Middle frontal gyrus (tissue), 1 donor: ENCODE measurements around the gene CDHR2.

ENCODE experiments used
- DNase-seq: peaks from one replicate; pipeline ENCODE4 v3.0.0-alpha.2; 2015; ENCODE audit warnings: low spot score; ENCODE audit errors: extremely low spot score

CDHR2 gene

GRCh38 chr5:176548967-176549444 lies at the start of gene CDHR2:
TSS of gene CDHR2 (plus strand) at chr5:176549342. CDS start at chr5:176565353, 16,011 bp downstream.
- no peak for DNase-seq

- DNase-seq: no peak
Measured at GRCh38 chr5:176500511-176500910, 48.6 kb upstream of the CDHR2 start.

- no peak for DNase-seq
Measured at GRCh38 chr5:176501333-176501732, 47.8 kb upstream of the CDHR2 start.

- DNase-seq: no peak
Measured at GRCh38 chr5:176503496-176503895, 45.6 kb upstream of the CDHR2 start.

GRCh38 chr5:176507911-176508310 lies 41.2 kb upstream of the CDHR2 start:
- no peak for DNase-seq

GRCh38 chr5:176508603-176509002 lies 40.5 kb upstream of the CDHR2 start:
- DNase-seq: no peak

- DNase-seq: no peak
Measured at GRCh38 chr5:176513788-176514187, 35.4 kb upstream of the CDHR2 start.

- DNase-seq: no peak
Measured at GRCh38 chr5:176514244-176514950, 34.7 kb upstream of the CDHR2 start.

GRCh38 chr5:176515396-176515795 lies 33.7 kb upstream of the CDHR2 start:
- DNase-seq: no peak

GRCh38 chr5:176517053-176517661 lies 32.0 kb upstream of the CDHR2 start:
- DNase-seq: no peak

- no peak for DNase-seq
Measured at GRCh38 chr5:176519810-176520720, 29.1 kb upstream of the CDHR2 start.

GRCh38 chr5:176521286-176521685 lies 27.9 kb upstream of the CDHR2 start:
- no peak for DNase-seq

GRCh38 chr5:176521699-176522263 lies 27.4 kb upstream of the CDHR2 start:
- no peak for DNase-seq

GRCh38 chr5:176524138-176524537 lies 25.0 kb upstream of the CDHR2 start:
- DNase-seq: no peak

GRCh38 chr5:176524987-176525386 lies 24.2 kb upstream of the CDHR2 start:
- no peak for DNase-seq

GRCh38 chr5:176525677-176526076 lies 23.5 kb upstream of the CDHR2 start:
- no peak for DNase-seq

GRCh38 chr5:176526462-176526861 lies 22.7 kb upstream of the CDHR2 start:
- no peak for DNase-seq

- no peak for DNase-seq
Measured at GRCh38 chr5:176527246-176528222, 21.6 kb upstream of the CDHR2 start.

GRCh38 chr5:176528301-176528700 lies 20.8 kb upstream of the CDHR2 start:
- no peak for DNase-seq

GRCh38 chr5:176528761-176529115 lies 20.4 kb upstream of the CDHR2 start:
- no peak for DNase-seq
